HG02610 (cell line): Measurements from ENCODE around the gene CENPN.

Source experiments
- ATAC-seq: cut with Tn5 transposase; IDR thresholded peaks from one replicate; pipeline ENCODE4 v1.9.1; 2021; ENCODE audit warnings: mild to moderate bottlenecking, moderate library complexity; ENCODE audit not compliant: unreplicated experiment

CENPN gene

DNA sequence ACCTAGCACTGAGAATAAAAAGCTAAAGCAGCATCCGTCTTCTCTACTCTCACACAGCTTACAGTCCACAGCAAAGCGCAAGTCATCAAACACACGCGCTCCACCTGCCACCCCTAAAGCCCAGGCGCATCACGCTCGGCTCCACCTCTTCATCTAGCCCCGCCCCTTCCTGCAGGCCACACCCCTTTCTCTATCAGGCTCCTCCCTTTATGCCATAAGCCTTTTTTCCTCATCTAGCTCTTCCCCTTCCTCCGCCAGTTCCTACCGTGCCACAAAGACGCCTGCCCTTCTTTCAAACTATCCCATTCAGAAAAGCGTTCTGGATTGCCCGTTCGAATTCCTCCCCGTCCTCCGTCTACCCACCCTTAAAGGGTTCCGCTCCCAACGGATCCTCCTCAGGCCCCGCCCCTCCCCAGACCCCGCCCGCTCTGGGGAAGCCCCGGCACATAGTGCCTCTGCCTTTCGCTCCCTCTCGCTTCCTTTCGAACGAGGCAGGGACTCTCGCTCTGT lies 69.6 kb downstream of the CENPN start:
- ATAC-seq = peak; percentile 85

DNA sequence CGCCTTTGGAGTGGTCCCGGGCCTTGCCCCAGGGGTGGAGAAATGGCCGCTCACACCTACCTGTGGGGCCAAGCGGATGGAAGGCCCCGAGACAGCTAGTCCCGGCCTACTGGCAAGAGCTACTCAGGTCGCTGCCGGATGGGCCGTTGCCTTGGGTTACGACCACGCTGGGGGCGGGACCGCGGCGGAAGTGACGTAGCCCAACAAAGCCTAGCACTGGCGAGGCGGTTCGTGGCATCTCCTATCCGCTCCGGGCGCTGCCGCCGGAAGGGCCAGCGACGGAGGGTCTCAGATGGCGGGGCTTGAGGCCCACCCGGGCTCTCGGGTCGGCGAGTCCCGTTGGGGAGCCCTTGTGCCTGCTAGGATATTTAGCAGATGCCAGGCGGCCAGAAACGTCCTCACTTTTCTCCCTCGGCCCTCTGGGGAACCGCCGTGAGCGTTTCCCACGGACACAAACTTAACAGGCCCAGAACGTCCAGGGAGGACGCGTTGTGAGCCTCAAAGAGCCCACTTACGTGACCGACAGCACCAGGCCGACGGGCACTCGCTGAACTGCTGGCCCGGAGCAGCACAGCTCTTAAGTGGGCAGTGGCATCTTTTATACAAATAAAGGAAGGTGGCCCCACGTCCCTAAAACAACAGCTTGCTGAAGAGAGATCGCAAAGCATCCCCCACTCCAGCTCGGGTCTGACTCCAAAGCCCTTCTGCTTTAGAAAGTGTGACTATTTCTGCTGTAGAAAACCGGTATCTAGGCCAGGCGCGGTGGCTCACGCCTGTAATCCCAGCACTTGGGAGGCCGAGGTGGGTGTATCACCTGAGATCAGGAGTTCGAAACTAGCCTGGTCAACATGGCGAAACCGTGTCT lies 70.3 kb downstream of the CENPN start, which contains the start of gene C16orf46:
C16orf46 (minus strand) TSS at position 163 of the 865 bp plus-strand sequence. CDS start 13,283 bp downstream, outside the sequence.
- ATAC-seq = peak; percentile 96

- ATAC-seq = no peak
Observed at GRCh38 chr16:81080233-81080632, 73.2 kb downstream of the CENPN start.

DNA sequence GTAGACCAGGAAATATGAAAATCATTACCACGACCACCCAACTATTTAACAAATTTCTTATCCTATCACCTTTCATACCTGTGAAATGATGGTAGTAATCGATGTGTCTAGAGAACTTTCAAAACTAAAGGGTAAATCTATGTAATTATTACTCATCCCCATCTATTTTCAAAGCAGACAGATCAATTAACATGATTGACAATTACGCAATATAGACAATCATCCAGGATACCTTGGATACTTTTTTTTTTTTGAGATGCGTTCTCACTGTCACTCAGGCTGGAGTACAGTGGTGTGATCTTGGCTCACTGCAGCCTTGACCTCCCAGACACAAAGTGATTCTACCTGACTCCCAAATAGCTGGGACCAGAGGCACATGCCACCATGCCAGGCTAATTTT lies 74.0 kb downstream of the CENPN start:
- no peak for ATAC-seq
